GM19468 (cell line): ENCODE data around the gene HCAR1.
"Not testable (repeated sequence)": the region's sequence is repeated elsewhere in the genome, so short reads cannot be mapped to it uniquely, and the experiment has no call there.

Experiments
- ATAC-seq: cut with Tn5 transposase; IDR thresholded peaks from one replicate; pipeline ENCODE4 v1.9.1; 2021; ENCODE audit warnings: mild to moderate bottlenecking, moderate library complexity, moderate number of reproducible peaks; ENCODE audit not compliant: unreplicated experiment; ENCODE audit errors: extremely low read depth

Gene HCAR1

DNA sequence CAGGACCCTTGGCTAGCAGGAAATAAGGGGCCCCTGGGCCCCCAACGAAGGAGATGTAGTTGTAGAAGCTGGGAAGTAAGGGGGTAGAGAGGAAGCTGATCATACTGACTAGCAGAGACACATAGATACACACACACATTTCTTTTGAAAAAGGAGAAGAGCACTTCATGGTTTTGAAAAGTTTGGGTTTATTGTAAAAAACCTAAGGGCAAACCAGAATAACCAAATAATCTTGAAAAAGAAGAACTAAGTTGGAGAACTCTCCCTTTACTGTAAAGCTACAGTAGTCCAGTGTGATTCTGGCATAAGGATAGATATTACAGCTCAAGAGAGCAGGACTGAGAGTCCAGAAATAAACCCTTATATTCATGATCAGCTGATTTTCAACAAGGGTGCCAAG, 8.3 kb downstream of the HCAR1 start:
- ATAC-seq: no peak

DNA sequence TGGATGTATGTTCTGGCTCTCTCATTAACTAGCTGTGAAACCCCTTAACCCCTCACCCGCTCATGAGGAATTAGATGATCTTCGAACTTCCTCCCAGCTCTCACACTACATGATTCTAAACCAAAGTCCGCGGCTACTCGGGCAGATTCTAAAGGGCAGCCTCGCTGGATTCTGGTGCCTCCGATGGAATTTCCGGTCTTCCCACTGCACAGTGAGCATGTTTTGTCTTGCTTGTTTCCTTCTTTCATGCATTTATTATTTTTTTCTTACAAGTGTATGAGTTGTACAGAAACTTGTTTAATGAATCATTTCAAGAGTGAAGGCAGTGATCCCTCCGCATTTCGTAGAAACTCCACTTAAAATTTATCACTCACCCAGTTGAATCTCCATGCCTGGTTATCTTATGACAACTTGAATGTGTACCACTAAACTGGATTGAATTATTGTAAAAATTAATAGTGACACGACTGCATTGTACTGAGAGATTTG, 9.5 kb downstream of the HCAR1 start:
- ATAC-seq: no peak

DNA sequence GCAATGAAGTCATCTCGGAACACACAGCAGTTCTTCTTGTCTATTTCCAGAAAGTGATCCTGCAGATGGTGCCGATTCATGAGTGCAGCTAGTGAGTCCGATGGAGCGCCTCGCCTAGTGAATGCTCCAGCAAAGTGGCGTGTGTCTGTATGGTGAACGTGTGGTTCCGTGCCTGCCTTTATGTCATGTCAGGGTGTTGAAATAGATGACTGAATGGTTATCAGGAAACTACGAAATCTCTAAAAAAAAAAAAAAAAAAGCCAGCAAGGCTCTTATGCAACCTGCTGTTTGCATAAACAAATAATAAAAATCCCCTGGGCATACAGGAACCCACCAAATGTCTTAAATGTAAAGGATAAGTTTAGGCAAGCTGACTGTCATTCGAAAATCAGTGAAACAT, 14.0 kb downstream of the HCAR1 start, which contains the start of gene HCAR3:
Gene HCAR3 (minus strand): TSS at position 154 of the 400 bp plus-strand sequence. CDS start 74 bp downstream, at position 80.
- ATAC-seq: not testable (repeated sequence)

DNA sequence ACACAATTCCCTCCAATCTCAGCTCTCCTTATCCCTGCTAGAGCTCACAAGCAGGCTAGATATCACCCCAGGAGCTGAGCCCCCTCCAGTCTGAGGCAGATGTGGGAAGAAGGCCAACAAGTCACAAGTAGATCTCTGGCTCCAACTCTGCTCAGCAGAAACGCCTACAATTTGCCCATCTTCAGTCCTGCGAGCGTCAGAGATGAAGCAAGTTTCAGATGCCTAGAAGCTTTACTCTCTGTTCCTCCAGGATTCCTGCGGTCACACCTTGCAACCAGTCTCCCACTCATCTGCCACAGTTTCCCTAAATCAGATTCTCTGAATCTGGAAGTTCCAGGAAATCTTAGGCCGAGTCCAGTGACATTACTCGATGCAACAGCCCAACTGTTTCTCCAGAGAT, 15.4 kb downstream of the HCAR1 start:
- not testable (repeated sequence) for ATAC-seq

DNA sequence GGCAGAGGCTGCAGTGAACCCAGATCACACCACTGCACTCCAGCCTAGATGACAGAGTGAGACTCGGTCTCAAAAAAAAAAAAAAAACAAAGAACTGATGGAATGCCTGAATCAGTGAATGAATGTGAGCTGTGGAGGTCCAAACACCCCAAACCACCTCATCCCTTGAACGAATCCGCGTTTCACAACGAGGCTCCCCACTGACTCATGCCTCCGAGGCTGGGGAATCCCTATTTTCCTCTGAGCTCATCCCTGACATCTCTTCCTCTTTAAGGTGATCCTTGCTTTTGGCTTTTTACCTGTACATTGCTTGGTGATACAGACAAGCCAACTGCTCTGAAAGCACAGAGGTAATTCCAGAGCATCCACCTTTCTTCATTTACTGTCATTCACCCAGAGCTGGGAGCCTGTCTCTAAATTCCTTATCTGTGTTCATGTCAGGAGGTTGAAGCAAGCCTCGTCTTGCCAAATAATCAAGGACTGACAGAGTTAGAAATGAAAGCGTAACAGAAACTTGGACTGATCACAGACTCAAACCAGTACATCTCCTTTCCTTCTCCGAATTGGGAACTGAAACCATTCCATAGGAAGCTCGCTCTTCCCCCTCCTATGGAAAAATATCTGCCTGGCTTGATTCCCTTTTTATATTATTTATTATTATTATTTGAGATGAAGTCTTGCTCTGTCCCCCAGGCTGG, 17.0 kb downstream of the HCAR1 start:
- ATAC-seq: not testable (repeated sequence)

DNA sequence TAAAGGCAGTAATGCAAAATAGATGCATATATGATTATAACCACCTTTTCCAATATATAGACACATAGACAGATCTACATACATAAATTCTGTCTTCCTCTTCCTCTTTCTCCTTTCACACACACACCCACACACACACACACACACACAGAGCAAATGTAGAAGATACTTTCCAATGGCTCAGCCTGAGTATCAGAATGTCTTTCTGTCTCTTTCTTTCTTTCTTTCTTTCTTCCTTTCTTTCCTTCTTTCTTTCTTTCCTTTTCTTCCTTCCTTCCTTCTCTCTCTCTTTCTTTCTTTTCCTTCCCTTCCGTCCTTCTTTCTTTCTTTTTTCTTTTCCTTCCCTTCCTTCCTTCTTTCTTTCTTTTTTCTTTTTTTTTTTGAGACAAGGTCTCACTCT, 19.4 kb downstream of the HCAR1 start:
- ATAC-seq: not testable (repeated sequence)

DNA sequence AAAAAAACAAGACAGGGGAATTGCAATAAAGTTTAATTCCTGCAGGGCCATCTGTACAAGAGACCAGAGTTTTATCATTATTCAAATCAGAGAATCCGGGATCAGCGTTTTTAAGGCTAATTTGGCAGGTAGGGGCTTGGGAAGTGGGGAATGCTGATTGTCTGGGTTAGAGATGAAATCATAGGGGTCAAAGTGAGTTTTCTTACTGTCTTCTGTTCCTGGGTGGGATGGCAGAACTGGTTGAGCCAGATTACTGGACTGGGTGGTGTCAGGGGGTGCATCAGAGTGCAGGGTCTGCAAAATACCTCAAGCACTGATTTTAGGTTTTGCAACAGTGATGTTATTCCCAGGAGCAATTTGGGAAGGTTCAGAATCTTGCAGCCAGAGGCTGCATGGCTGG, 20.3 kb downstream of the HCAR1 start:
- ATAC-seq: not testable (repeated sequence)

DNA sequence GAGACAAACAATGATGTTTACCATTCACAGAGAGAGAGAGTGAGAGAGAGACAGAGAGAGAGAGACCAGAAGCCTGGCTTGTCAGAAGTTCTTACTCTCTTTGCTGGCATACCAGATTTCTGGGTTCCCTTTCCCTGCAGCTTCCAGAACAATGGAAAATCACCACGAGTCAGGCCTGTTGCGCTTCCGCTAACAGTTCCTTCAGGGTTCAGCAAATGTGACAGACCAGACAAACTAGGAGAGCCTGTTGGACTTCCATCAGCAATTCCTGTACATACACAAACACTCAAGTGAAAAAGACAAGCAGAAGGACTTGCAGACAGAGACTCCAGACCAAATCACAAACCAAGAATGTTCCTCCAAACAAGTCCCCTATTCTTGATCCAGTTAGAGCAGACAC, 21.4 kb downstream of the HCAR1 start:
- not testable (repeated sequence) for ATAC-seq

DNA sequence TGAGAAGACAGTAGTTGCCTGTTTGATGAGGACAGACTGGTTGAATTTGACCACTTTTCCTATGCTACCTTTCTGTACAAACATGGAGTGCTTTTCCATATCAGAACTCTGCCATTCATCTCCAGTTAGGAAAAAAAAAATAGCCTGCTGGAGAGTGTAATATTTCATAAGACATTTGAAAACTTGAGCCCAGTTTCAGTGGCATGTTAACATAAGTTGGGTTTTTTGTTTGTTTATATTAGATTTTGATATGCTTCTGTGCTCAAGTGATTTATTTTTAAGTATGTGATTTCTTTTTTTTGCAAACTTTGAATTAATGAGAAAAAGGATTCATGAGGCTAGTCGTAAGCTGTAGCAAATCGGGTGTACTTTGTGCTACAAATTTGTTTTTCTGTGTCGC, 26.8 kb downstream of the HCAR1 start:
- ATAC-seq: not testable (repeated sequence)

DNA sequence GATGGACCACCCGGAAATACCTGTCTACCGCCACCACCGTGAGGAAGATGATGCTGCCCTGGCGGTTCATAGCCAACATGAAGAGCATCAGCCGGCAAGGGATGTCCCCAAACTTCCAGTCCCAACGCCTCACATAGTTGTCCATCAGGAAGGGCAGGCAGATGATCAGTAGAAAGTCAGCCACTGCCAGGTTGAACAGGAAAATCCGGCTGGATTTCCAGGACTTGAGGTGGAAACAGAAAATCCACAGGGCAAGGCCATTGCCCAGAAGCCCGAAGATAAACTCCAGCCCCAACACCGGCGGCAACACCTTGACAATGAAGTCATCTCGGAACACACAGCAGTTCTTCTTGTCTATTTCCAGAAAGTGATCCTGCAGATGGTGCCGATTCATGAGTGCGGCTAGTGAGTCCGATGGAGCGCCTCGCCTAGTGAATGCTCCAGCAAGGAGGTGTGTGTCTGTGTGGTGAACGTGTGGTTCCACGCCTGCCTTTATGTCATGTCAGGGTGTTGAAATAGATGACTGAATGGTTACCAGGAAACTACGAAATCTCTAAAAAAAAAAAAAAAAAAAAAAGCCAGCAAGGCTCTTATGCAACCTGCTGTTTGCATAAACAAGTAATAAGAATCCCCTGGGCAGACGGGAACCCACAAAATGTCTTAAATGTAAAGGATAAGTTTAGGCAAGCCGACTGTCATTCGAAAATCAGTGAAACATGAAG, 27.6 kb downstream of the HCAR1 start, which contains the start of gene HCAR2:
Gene HCAR2 (minus strand): TSS at position 468 of the 722 bp plus-strand sequence. CDS start 74 bp downstream, at position 394.
- ATAC-seq: not testable (repeated sequence)

DNA sequence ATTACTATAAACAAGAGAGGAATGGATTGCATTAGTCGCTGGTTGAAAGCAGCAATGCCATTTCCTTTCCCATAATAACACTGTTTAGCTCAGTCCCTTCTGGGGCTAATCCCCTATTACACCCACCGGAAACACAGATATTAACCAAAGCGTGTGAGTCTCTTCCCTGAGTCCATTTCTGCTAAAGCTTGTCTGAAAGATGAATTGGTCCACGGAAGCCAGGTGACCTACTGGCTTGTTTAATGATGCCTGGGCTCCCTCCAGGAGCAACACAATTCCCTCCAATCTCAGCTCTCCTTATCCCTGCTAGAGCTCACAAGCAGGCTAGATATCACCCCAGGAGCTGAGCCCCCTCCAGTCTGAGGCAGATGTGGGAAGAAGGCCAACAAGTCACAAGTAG, 29.2 kb downstream of the HCAR1 start:
- not testable (repeated sequence) for ATAC-seq

DNA sequence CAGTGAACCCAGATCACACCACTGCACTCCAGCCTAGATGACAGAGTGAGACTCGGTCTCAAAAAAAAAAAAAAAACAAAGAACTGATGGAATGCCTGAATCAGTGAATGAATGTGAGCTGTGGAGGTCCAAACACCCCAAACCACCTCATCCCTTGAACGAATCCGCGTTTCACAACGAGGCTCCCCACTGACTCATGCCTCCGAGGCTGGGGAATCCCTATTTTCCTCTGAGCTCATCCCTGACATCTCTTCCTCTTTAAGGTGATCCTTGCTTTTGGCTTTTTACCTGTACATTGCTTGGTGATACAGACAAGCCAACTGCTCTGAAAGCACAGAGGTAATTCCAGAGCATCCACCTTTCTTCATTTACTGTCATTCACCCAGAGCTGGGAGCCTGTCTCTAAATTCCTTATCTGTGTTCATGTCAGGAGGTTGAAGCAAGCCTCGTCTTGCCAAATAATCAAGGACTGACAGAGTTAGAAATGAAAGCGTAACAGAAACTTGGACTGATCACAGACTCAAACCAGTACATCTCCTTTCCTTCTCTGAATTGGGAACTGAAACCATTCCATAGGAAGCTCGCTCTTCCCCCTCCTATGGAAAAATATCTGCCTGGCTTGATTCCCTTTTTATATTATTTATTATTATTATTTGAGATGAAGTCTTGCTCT, 30.5 kb downstream of the HCAR1 start:
- ATAC-seq: not testable (repeated sequence)

DNA sequence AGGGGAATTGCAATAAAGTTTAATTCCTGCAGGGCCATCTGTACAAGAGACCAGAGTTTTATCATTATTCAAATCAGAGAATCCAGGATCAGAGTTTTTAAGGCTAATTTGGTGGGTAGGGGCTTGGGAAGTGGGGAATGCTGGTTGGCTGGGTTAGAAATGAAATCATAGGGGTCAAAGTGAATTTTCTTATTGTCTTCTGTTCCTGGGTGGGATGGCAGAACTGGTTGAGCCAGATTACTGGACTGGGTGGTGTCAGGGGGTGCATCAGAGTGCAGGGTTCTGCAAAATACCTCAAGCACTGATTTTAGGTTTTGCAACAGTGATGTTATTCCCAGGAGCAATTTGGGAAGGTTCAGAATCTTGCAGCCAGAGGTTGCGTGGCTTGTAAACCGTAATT, 33.7 kb downstream of the HCAR1 start:
- ATAC-seq: not testable (repeated sequence)

DNA sequence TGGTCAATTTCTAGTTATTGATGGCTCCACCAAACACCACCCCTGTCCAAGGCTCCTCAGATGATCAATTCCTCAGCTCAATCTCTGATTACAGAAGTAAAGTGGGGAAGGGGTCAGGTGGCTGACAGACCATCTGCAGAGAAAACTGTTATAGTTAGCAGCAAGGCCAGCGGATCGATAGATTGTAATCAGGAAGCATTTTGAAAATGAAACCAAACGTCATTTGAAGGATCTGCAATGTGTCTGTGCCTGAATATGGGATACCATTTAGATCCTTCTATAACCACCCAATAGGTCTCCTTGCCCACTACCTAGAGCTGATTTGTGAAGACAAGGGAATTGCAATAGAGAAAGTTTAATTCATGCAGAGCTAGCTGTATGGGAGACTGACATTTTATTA, 39.1 kb downstream of the HCAR1 start:
- no peak for ATAC-seq

DNA sequence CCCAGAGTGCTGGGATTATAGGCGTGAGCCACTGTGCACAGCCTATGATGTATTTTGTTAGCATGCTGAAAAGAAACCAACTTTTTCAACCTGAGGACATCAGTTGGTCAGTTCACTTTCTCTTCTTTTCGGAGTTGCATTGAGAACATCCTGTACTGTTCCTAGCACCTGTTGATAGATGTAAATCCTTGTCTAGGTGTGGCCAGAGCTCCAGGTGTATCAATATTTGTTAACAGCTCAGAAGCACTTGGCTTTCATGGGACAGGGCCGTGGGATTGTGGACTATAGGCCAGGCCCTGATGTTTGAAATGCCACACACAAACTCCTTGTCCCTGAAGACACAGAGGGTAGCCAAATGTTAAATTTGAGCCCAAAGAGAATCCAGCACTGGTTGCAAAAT, 42.4 kb downstream of the HCAR1 start:
- ATAC-seq: no peak

DNA sequence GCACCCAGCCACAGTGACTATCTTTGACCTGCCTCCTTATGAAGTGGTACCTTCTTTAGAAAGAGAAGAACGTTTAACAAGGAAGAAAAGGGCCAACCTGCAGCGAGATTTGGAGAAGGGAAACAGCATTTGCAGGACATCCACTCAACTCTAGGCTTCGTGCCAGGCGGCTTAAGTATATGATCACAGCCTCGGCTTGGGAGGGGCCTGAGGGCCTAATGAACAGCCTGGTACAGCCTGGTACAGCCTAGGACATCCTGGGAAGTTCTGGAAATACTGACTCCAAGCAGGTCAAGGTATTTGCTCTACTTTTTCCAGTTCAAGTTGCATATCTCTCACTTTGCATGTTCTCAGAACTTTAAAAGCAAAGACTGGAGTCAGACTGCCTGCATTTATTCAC, 43.6 kb downstream of the HCAR1 start:
- no peak for ATAC-seq

DNA sequence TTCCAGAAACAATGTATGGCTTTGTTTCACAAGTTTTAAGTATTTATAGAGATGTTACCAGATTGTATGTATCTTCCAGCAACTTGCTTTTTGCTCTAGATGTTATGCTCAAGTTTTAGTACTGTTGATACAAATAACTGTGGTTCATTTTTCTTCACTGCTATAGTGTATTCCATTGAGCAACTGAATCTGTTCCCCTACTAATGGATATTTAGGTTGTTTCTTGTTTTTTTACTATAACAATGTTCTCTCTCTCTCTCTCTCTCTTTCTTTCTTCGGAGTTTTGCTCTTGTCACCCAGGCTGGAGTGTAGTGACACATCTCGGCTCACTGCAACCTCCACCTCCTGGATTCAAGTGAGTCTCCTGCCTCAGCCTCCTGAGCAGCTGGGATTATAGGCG, 44.1 kb downstream of the HCAR1 start:
- no peak for ATAC-seq

DNA sequence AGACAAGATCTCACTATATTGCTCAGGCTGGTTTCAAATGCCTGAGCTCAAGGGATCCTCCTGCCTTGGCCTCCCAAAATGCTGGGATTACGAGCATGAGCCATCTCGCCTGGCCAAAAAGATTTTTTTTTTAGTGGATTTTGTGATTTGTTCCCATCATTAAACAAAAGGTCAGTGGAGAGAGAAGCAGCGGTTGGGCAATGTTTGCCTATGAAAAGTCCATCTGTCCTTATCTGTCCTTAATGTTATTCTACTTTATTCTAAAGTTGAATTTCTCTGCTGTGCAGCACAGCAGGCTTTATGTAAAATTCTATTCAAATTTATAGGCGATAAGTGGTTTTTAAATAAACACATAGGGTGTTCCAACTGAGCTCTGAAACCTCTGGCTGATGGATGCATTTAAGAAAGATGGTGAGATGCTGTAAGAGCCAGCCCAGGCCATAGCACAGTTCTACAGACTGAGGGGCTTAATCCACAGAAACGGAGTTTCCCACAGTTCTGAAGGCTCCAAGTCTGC, 46.3 kb downstream of the HCAR1 start:
- no peak for ATAC-seq

DNA sequence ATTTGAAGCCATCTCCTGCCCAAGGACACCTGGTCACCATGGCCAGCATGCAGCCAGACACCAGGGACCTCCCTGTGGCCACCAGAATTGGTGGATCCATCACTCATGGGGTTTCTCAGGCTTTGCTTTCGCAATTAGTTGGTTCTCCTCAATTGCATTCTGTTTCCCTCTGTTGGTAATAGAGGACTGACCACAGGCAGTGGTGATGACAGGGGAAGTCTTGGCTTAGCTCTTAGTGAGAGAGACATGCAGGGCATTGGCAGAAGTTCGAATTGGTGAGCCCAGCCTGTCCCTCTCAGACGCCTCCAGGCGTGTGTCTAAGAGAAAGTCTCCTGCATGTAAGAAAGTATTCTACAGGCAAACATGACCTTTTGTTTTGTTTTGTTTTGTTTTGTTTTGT, 48.8 kb downstream of the HCAR1 start:
- ATAC-seq: no peak

DNA sequence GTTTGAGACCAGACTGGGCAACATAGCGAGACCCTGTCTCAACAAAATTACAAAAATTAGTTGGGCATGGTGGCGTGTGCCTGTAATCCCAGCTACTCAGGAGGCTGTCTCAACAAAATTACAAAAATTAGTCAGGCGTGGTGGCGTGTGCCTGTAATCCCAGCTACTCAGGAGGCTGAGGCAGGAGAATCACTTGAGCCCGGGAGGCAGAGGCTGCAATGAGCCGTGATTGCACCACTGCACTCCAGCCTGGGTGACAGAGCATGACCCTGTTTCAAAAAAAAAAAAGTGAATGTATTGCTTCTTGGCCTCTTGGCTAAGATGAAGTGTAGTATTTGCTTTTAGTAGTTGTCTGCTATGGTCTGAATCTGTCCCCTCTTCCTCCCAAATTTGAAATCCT, 49.7 kb downstream of the HCAR1 start:
- not testable (repeated sequence) for ATAC-seq

DNA sequence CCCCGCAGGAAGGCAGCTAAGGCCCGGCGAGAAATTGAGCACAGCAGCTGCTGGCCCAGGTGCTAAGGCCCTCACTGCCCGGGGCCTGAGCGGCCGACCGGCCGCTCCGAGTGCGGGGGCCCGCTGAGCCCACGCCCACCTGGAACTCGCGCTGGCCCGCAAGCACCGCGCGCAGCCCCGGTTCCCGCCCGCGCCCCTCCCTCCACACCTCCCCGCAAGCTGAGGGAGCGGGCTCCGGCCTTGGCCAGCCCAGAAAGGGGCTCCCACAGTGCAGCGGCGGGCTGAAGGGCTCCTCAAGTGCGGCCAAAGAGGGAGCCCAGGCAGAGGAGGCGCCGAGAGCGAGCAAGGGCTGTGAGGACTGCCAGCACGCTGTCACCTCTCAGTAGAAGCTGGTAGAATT, 53.9 kb downstream of the HCAR1 start:
- ATAC-seq: not testable (repeated sequence)
